Lower leg skin (tissue), 4 donors: ENCODE measurements around the gene BRD8. TPM values are rescaled to one million over a fixed set of nuclear protein-coding genes. Genes with fewer than 3 reads are reported as not detected.

Experiments
- DNase-seq, 2 donors: peaks; one replicate each; pipeline ENCODE4 v3.0.0-alpha.2; 2019; ENCODE audit warnings: low spot score in 2 of 2
- H3K4me3 ChIP-seq: fragments of 200-600 bp; sonication (generic); 2 replicates; pipeline ENCODE4 v1.5.1; 2017; ENCODE audit warnings: mild to moderate bottlenecking, low read depth; ENCODE audit not compliant: poor library complexity, severe bottlenecking
- CTCF ChIP-seq, 3 donors: fragments of 450-650 bp; IDR thresholded peaks; one replicate each; pipeline ENCODE4 v1.5.1; 2016; ENCODE audit warnings: antibody characterized with exemption in 3 of 3, mild to moderate bottlenecking in 3 of 3, moderate library complexity in 2 of 3
- POLR2A ChIP-seq, 2 donors: fragments of 450-650 bp; IDR thresholded peaks; one replicate each; pipeline ENCODE4 v1.6.1; 2016 to 2017; ENCODE audit warnings: antibody characterized with exemption in 2 of 2, mild to moderate bottlenecking in 1 of 2, moderate library complexity in 1 of 2
- WGBS, 2 donors: methylation state at CpG; one replicate each; pipeline ENCODE4 v1.1.5; 2018; 5-methylcytosine and 5-hydroxymethylcytosine counted together
- intact Hi-C: fragments of 100-400 bp; cut with DNase I; formaldehyde crosslinking; loops from one replicate; pipeline ENCODE4 v1.15.0; 2023; ENCODE audit warnings: low total_unique reads
- total RNA-seq, 4 donors: library from RNA; depleted of rRNA; stranded (reverse); fragments of >200 nt; gene quantifications; one replicate each; pipeline ENCODE4 v1.1.0, GENCODE V29; 2016

Gene BRD8
- total RNA-seq, 4 donors from 2014 or later, result 19.5 to 42.8 (median 31.0) TPM

DNA sequence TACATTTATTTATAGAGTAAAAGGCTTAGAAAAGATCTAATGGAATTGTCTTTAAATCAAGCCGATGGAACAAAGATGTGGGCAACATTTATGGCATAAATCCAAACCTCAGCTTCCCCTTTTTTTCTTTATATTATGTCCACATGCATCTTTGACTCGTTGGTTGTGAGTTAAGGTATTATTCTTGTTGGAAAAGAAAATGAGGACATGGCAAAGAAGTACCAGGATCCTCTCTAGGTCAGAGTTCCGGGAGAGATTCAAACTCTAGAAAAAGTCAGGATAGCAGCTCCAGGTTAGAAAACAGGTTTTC is 38.7 kb downstream of the BRD8 start:
- TF ChIP-seq POLR2A (IDR thresholded peaks at IDR 0.05) (no peak), CTCF (IDR thresholded peaks at IDR 0.05) (no peak)
- H3K4me3 ChIP-seq, result no peak overlapping the region

DNA sequence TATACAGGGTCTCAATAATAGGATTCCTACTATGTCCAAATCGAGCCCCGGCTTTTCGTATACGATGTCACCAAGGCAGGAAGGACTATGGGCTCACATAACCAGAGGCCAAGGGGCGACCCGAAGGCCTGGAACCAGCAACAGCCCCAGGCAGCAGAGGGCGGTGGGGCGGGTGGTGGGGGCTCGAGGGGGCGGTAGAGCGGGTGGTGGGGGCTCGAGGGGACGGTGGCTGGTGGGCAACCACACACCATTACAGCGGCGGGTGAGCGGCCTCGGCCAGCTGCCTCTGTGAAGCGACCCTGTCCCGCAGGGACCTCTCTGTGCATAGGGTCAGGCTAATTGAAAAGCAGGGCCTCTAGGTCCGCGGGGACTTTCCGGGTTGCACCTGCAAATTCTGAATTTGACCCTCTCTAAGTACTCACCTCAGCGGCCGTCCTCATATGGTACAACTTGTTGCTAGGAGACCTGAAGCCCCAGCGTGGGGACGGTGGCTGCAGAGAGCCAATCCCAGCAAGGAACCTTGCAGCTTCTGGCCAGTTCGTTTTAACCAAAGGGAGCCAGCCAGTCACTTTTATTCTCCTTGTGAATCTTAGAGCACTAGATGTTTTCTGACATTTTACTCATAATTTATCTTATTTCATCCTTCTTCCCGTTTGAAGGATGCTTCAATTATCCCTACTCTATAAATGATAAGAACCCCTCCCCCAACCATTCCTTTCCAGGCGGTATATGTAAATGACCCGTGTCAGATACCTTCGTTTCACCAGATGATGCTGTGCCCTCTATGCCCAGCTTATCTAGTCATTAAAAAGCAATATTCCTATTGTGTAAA is 39.3 kb downstream of the BRD8 start, which contains the start of gene NME5:
TSS of gene NME5 (minus strand) at position 480 of the 832 bp plus-strand sequence. CDS start 648 bp downstream, outside the sequence.
- no peak within 1 kb of the TSS for H3K4me3 ChIP-seq
- WGBS, 2 donors, result 25 to 27% methylated on average over 16 to 31 of the region's 31 CpGs
- intact Hi-C loops, result no loop called here
- TF ChIP-seq POLR2A (IDR thresholded peaks at IDR 0.05) (no peak), CTCF (IDR thresholded peaks at IDR 0.05) (no peak)
- DNase-seq, result no peak

More for the DNA sequence above, 38.7 kb downstream of the BRD8 start:
- intact Hi-C loops, result no loop called here
- no peak for DNase-seq
- 73 to 77% methylated on average over 3 of the region's 3 CpGs for WGBS, 2 donors

GRCh38 chr5:138132543-138132942 is 45.9 kb downstream of the BRD8 start:
- H3K4me3 ChIP-seq, result no peak overlapping the region

GRCh38 chr5:138129347-138129746 is 49.1 kb downstream of the BRD8 start:
- no peak for DNase-seq
- 84 to 87% methylated on average over 6 of the region's 6 CpGs for WGBS, 2 donors
- no peak overlapping the region for H3K4me3 ChIP-seq
- TF ChIP-seq CTCF (IDR thresholded peaks at IDR 0.05) (no peak), POLR2A (IDR thresholded peaks at IDR 0.05) (no peak)
- intact Hi-C loops, result no loop called here

More at GRCh38 chr5:138132543-138132942, 45.9 kb downstream of the BRD8 start:
- WGBS, 2 donors, result 88 to 90% methylated on average over 7 of the region's 7 CpGs
- no peak for DNase-seq
- TF ChIP-seq POLR2A (IDR thresholded peaks at IDR 0.05), result no peak
- TF ChIP-seq CTCF (IDR thresholded peaks at IDR 0.05), result no peak
- intact Hi-C loops, result no loop called here

DNA sequence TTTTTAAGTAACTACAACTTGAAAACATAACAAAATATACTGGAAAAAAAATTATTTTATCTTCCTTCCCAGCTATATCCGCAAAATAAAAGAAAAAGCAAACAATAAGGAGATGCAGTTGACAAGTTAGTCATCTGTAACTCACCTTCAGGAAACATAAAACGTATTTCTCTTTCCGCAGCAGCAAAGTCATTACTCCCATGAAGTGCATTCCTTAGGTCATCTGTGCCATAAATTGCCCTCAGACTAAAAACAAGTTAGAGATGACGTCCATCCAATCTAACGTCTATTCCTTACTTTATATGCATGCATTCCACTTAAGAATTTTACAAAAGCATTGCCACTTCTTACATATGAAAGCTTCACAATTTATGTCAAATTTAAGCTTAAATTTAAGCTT is 50.1 kb downstream of the BRD8 start:
- WGBS, 2 donors, result 34 to 38% methylated on average over 5 of the region's 5 CpGs
- intact Hi-C loops, result no loop called here
- no peak for DNase-seq

More for the DNA sequence above, 50.1 kb downstream of the BRD8 start:
- TF ChIP-seq POLR2A (IDR thresholded peaks at IDR 0.05) (no peak), CTCF (IDR thresholded peaks at IDR 0.05) (no peak)
- H3K4me3 ChIP-seq, result no peak overlapping the region
